ENCODE results near the gene TMPRSS3.

TMPRSS3 gene

GRCh38 chr21:42344631-42345030 is 51.2 kb downstream of the TMPRSS3 start:
- no peak for TF ChIP-seq CTCF (IDR thresholded peaks at IDR 0.05; ENCODE audit: low read depth, low read length)
- DNase-seq (ENCODE audit: extremely low read depth, low read depth) = no peak

- DNase-seq (ENCODE audit: extremely low read depth, low read depth) = no peak
- TF ChIP-seq CTCF (IDR thresholded peaks at IDR 0.05; ENCODE audit: low read depth, low read length) = no peak
Measured at GRCh38 chr21:42343963-42344510, 51.8 kb downstream of the TMPRSS3 start.

- DNase-seq (ENCODE audit: extremely low read depth, low read depth) = no peak
- TF ChIP-seq CTCF (IDR thresholded peaks at IDR 0.05; ENCODE audit: low read depth, low read length) = no peak
Measured at GRCh38 chr21:42343556-42343955, 52.3 kb downstream of the TMPRSS3 start.

GRCh38 chr21:42343101-42343500 is 52.8 kb downstream of the TMPRSS3 start:
- TF ChIP-seq CTCF (IDR thresholded peaks at IDR 0.05; ENCODE audit: low read depth, low read length) = no peak
- no peak for DNase-seq (ENCODE audit: extremely low read depth, low read depth)

- DNase-seq (ENCODE audit: extremely low read depth, low read depth) = no peak
- TF ChIP-seq CTCF (IDR thresholded peaks at IDR 0.05; ENCODE audit: low read depth, low read length) = no peak
Measured at GRCh38 chr21:42341776-42342542, 53.9 kb downstream of the TMPRSS3 start.

- no peak for TF ChIP-seq CTCF (IDR thresholded peaks at IDR 0.05; ENCODE audit: low read depth, low read length)
Measured at GRCh38 chr21:42340187-42341050, 55.4 kb downstream of the TMPRSS3 start.

More at GRCh38 chr21:42340187-42341050, 55.4 kb downstream of the TMPRSS3 start:
- no peak for DNase-seq (ENCODE audit: extremely low read depth, low read depth)
